Measurements from ENCODE around the gene MRFAP1.

GRCh38 chr4:6655924-6656323, 15.4 kb downstream of the MRFAP1 start:
- no peak for TF ChIP-seq GATA2 (IDR thresholded peaks at IDR 0.05; ENCODE audit: low read depth, low read length)
- TF ChIP-seq GATA3 (IDR thresholded peaks at IDR 0.05; ENCODE audit: low read depth, low read length): no peak

All from SH-SY5Y (cell line).